ENCODE measurements around the gene SMTNL1.
"Not testable (repeated sequence)": the region's sequence is repeated elsewhere in the genome, so short reads cannot be mapped to it uniquely, and the experiment has no call there.

The SMTNL1 gene

DNA sequence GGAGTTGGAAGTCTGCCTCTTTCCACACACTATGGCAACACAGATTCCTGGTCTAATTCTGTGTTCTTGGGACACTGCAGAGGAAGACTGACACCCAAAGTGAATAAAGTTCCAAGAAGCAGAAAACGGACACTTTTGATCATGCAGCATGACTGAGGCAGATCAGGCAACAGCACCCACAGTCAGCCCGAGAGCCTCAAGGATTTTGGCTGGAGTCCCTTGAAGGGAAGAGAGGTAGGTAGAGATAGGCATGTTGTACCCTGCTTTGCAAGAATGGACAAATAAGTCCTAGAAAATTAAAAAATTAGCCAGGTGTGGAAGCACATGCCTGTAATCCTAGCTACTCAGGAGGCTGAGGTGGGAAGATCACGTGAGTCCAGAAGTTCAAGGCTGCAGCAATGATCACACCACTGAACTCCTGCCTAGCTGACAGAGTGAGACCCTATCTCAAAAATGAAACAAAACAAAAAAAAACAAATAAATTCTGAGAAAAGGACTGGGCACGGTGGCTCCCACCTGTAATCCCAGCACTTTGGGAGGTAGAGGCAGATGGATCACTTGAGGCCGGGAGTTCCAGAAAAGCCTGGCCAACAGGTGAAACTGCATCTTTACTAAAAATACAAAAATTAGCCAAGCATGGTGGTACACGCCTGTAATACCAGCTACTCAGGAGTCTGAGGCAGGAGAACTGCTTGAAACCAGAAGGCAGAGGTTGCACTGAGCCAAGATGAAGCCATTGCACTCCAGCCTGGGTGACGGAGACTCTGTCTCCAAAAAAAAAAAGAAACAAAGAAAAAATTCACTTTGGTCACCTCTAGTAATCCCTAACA lies 28.8 kb upstream of the SMTNL1 start:
- no peak for DNase-seq

DNA sequence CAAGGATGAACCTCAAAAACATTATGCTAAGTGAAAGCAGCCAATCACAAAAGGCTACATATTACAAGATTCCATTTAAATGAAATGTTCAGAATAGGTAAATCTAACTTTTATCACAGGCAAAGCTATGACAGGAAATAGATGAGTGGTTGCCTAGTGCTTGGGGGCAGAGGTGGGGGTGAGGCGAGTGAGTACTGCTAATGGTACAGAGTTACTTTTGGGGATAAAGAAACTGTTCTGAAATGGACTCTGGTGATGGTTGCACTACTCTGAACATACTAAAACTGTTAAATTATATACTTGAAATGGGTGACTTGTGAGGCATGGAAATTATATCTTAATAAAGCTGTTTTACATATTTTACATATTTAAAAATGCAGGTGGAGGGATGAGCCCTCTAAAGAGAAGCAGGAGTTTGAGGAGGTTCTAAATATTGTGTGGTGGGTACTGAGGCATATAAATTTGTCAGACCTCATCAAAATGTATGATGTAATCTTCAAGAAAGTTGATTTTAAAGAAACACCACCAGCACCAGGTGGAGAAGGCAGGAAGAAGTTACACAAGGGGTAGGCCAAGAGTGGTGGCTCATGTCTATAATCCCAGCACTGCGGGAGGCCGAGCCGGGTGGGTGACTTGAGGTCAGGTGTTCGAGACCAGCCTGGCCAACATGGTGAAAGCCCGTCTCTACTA lies 25.5 kb upstream of the SMTNL1 start:
- no peak for DNase-seq

DNA sequence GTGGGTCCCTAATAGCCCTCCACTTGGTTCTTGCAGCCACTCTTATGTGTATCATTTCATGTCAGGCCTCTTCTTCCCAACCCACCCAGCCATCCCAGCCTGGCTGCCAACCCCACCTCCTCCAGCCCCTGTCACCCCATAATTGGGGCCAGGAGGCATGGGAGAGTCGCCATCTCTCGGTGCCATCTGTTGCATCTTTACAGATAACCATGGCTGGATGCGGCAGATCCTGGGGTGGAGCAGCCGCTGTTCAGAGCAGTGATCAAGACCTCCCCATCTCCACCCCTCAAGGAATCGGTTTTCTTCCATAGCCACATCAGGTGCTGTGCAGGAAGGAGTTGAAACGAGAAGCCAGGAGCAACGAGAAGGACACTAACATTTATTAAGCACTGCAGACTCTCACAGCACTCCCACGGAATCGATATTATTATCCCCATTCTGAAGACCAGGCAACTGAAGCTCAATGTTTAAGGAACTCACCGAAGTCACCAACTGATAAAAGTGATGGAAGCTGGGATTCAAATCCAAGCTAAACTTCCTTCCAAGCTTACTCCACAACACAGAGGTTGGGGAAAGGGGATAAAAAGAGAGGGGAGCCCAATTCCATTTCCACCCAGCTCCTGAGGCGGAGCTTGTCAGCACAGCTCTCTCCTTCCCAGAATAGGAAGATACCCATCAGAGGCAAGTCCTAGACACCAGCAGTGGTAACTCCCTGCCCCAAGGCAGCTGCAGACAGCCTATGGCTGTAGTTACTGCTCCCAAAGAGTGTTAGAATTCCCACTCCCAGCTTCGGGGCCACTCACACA lies 24.5 kb upstream of the SMTNL1 start:
- DNase-seq = no peak

DNA sequence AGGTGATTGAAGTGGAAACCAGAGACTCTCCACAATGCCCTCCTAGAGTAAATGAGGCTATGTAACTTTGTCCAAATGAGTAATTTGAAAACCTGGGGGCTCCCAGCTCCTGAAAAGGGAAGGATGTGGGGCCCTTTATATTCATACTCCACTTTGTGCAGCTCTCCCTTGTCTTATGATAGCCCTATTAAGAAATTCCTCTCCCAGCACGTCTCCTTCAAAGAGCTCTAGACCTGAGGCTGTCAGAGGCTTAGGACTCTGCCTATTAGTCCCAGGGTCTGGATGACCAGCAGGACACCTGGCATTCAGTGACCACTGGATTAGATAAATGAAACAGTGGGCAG lies 24.0 kb upstream of the SMTNL1 start:
- no peak for DNase-seq

DNA sequence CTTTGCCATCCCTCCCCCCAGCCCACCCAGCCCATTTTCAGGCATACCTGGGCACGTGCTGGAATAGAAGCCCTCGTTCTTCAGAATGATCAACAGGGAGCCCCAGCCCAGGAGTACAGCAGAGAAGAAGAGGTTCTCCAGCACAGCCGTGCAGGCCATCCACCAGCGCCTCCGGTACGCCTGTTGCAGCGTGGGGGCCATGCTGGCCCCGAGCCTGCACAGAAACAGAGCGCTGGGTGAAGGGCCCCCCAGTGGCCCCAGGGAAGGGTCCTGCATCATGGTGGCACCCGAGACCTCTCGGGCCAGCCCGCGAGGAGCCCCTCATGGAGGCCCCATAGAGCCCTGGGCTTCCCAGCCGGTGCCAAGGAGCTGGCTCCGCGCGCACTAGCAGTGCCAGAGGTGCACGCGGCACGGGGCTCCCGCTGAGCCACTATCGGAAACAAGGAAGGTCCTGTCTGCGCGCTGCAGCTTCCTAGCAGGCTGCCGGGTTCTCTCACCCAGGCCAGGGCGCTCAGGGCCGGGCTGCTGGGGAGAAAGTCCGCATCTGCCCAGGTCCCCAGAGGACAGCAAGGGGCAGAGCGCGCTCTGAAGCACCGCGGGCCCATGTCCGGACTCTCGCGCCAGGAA lies 23.4 kb upstream of the SMTNL1 start:
- DNase-seq = no peak

DNA sequence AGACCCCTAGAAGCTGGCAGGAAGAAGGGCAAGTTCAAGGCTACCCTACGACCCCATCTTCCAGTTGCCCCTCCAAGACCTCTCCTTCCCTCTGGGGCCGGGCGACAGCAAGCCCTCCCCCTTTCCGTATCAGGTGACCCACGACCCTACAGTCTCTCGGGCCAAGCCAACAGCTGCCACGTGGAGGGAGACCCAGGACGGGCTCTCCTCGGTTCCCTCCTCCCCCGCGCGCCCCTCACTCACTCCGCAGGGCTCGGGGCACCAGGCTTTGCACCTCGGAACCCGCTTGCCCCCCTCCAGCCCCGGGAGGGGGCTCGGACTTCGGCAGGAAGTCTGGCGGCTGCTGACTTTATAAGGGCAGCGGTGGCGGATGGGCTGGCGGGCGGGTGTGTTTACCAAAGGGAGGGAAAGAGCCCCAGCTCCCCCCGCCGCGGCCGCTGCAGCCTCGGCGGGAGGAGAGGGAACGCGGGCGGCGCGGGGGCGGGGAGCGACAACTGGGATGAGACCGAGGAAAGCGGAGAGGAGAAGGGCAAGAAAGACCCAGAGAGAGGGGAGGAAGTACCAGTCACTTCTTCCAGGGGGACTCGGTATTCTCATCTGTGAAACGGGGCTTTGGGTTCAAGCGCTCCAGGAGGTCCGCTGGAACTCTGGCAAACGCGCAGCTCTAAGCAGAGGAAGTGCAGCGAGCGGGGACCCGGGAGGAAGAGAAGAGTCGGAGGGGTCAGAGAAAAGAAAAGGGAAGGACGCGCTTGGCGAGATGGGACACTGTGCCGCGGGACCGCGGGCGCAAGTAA lies 22.7 kb upstream of the SMTNL1 start:
- no peak for DNase-seq

DNA sequence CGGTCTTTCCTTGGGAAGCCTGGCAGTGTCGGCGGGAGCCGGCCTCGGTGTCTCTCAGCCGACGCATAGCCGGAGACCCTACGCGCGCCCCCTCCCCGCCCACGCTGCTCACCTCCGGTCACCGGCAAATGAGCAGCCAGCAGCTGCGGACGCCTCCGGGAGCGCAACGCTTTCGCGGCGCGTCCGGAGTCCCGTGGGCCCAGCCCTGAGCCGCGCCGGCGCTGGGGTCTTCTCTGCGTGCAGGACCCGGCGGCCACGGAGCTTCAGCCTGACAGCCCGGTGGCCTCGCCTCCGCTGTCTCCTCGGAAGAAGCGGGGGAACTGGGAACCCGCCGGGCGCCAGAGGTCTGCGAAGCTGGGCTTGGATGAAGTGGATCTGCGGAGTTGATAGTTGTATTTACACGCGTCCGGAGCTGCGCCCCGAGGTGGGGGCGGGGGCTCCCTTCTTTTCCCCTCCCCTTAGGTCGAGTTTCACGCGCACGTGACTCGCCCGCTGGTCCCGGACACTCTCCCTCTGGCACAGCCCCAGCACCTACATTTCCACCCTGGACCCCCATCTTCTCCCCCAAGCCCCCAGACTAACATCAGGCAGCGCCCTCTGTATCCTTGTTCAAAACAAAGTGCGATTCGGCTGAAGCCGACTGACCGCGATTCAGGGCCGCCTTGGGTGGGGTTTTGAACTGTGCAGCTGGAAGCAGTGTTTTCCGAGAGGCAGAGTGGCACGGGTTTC lies 21.9 kb upstream of the SMTNL1 start, which contains the start of gene SLC43A1:
TSS of gene SLC43A1 (minus strand) at position 371 of the 729 bp plus-strand sequence. CDS start 1,591 bp downstream, outside the sequence.
- no peak for DNase-seq

DNA sequence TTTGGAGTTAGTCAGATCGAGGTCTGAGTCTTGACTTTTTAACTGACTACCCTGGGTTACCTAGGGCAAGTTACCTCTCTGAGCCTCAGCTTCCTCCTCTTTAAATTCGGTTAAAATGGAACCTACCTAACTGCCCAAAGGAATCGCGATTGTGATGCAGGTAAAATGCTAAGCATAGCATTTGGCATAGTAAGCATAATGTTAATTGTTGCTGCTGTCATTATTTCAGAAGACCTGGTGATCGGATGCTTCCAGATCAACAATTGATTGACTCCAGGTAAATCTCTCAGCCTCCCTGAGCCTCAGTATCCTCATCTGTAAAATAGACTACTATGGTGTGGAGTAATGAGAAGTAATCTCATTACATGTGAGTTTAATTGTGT lies 21.3 kb upstream of the SMTNL1 start:
- DNase-seq = no peak

DNA sequence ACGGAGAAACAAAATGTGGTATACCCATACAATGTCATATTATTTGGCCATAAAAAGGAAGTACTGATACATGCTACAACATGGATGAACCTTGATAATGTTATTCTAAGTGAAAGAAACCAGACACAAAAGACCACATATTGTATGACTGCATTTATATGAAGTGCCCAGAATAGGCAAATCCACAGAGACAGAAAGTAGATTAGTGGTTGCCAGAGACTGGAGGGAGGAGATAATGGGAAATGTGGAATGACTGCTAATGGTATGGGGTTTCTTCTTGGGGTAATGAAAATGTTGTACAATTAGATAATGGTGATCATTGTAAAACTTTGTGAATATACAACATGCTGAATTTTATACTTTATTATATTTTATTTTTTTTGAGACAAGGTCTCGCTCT lies 16.3 kb upstream of the SMTNL1 start:
- no peak for DNase-seq

DNA sequence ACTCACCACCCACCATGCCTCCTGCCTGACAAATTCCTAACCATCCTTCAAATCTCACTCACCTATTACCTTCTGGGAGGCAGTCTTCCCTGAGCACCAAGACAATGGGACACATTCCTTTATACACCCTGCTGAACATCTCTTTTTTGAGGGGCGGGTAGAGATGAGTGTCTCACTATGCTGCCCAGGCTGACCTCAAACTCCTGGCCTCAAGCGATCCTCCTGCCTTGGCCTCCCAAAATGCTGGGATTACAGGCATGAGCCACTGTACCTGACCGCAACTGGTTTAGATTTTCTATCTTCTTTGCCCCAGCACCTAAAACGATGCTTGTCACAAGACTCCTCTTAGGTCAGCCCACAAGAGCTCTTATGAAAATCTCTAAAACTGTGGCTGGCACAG lies 14.0 kb upstream of the SMTNL1 start:
- no peak for DNase-seq

DNA sequence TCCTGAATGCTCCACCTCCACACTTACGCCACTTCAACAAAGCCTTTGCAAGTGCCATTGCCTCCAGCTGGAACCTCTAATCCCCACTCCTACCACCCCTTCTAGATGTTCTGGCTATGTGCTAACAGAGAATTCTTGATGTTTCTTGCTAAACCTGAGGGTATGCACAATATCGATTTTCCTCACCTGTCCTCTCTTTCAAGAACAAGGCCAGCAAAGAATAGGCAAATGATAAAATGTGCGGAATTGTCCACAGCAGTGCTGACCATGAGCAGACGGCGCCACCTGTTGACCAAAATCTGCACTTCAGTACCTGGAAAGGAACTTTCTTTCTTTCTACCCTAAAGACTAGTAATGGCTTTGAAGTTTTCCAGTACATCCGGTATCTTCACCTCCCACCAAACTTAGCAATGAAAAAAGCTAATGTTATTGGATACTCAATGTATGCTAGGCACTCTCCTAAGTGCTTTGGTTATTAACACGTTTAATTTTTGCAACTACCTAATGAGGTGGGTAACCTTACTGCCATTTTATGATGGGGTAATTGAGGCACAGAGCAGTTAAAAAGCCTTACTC lies 10.3 kb upstream of the SMTNL1 start:
- peak; percentile 50 for DNase-seq

DNA sequence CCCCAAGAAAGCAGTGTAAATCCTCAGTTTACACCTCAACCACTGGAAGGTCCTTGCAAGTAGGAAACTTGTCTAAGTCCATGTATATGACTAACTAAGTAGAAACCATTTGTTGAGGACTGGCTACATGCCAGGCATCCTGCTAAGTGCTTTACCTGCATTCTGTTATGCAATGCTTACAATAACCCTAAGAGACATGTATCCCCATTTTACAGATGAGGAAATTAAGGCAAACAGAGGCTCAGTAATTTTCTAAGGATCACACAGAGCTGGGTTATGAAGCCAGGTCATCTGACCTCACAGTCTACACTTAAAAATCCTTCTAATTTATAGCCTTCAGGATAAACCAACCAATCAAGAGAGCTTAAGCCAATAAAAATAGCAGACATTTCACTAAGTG lies 8.4 kb upstream of the SMTNL1 start:
- no peak for DNase-seq

DNA sequence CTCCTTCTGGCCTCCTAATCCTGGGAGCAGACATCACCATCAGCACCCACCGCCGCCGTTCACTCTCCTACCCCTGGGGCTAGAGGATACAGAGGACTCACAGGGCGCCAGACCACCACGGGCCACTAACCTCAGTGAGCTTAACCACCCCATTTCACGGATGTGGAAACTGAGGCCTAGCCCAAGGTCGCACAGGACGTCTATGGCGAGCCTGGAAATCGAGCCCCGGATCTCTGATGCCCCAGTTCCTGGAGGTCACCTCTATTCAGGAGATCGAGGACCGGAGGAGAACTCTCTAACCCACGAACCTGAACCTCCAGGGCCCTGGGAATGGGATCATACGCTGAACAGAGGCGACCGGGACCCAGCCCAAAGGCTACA lies 7.2 kb upstream of the SMTNL1 start:
- DNase-seq = no peak

DNA sequence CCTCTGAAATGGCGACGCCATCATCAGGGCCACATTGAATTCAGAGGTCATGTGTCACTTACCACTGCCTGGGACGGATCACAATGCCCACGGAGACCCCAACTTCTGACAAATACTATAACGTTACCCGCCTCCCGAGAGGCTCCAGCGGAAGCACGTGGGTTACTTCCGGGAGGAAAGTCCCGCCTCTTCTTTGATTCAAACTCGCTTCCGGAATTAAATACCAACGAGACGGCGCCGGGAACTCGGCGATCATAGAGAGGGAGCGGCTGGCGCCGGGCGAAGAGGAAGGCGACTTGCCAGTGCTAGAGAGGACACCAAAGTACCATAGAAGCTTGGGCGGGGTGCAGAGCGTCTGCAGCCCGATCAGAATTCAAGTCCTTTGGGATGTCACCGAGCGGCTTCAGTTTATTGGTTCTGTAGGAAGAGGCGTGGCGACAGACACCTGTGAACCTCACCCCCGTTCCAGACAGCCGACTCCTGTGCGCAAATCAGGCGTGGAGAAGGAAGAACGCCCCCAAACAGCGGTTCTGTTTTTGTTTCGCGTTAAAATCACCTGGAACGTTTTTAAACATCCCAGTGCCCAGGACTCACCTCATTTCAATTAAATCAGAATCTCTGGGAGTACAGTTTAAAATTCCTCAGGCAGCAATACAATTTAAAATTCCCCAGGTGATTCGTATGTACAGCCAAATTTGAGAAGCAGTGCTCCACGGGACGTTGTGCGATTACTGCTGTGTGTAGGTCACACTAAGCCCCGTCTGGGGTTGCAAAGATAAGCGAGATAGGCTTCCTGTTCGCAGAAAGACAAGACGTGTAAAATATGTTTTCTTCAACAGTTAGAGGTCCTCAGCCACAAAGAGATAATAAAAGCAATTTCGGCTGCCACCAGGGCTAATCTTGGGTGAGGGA lies 6.5 kb upstream of the SMTNL1 start, which contains the start of gene TIMM10:
TSS of gene TIMM10 (minus strand) at position 159 of the 912 bp plus-strand sequence. CDS start 565 bp downstream, outside the sequence.
- peak; percentile 97 for DNase-seq

DNA sequence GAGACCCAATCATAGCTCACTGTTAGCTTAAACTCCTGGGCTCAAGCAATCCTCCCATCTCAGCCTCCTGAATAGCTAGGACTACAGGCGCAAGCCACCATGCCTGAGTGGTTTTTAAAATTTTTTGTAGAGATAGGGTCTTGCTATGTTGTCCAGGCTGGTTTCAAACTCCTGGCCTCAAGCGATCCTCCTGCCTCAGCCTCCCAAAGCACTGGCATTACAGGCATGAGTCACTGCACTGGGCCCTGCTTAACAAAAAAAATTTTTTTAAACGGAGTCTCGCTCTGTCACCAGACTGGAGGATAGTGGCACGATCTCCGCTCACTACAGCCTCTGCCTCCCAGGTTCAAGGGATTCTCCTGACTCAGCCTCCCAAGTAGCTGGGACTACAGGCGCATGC lies 2.9 kb upstream of the SMTNL1 start:
- DNase-seq = not testable (repeated sequence)

DNA sequence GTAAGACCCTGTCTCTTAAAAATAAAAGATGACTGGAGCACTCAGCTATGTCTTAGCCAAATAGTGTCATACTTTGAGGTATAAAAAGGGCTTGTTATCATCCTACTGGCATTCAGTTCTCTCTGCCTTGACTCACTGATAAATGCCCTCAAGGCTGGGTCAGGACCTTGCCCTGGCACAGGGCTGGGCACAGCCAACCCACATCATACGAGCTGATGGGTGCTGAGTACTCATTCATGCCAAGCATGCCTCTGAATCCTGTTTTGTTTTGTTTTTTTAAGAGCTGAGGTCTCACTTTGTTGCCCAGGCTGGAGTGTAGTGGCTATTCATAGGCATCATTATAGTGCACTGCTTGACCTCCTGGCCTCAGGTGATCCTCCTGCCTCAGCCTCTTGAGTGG lies 1.9 kb downstream of the SMTNL1 start:
- no peak for DNase-seq

DNA sequence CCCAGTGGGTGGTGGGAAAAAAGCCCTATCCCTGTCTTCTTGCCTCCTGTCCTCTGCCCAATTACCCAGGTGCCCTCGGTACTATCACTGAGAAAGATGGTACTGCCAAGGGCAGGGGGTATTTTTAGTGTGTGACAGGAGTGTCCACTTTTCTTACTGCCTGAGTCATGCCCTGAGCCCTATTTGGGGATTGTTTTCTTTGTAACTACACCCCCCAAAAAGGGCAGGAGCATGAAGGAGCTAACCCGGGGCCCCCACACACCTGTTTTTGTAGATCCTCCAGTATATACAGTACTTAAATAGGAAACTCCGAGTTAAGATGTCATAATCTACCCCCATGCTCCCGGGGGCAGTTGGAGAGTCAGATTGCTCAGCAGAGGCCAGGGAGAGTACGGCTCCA lies 3.8 kb downstream of the SMTNL1 start:
- no peak for DNase-seq

DNA sequence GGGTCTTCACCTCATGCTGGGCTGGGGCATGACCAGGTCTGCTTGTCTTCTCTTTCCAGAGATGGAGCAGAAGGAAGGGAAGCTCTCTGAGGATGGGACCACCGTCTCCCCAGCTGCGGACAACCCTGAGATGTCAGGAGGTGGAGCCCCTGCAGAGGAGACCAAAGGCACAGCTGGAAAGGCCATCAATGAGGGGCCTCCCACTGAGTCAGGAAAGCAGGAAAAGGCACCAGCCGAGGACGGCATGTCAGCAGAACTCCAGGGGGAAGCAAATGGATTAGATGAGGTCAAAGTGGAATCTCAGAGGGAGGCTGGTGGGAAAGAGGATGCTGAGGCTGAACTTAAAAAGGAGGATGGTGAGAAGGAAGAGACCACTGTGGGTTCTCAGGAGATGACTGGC lies 5.2 kb downstream of the SMTNL1 start:
- DNase-seq = no peak

DNA sequence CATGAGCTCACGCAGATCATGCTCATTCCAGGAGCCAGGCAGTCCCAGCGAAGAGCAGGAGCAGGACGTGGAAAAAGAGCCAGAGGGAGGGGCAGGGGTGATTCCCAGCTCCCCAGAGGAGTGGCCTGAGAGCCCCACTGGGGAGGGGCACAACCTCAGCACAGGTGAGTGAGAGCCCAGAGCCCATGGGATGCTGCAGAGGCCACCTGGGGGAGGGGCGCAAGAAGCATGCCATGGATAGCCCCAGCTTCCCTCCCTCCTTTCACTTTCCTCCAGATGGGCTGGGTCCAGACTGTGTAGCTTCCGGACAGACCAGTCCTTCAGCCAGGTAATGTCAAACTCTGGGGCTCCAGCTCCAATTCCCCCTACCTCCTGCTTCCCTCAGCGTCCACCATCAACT lies 6.2 kb downstream of the SMTNL1 start:
- DNase-seq = no peak

DNA sequence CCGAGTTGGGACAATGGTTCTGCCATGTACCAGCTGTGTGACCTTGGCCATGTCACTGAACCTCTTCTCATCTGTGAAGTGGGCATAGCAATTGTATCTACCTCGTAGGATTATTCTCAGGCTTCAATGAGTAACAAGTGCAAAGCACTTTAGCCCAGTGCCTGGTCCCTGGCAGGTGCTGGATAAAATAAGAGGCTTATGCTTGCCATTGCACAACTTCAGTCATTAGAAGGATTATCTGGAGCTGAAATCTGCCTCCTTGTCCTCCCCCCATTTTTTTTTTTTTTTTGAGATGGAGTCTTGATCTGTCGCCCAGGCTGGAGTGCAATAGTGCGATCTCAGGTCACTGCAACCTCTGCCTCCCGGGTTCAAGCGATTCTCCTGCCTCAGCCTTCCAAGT lies 7.2 kb downstream of the SMTNL1 start:
- DNase-seq = no peak

Data from NCI-H1436 (cell line).